ENCODE data around the gene ATG9B.

Gene ATG9B

DNA sequence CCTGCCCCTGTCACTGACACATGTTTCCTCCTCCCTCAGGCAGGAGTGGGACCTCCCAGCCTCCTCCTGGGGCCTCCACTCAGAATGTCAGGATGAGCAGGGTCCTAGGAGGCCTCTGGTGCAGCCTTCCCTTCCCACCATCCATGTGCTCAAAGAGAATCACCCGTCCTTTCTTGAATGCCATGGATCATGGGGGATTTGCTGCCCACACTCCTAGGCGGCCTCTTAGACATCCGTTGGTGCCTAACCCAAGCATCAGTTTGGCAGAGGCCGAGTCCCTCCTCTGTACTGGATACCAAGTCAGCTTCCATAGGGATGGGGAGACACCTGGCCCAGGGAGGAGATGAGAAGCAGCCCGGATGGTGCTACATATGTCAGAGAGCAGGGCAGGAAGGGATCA is 26.5 kb downstream of the ATG9B start:
- no peak for DNase-seq

DNA sequence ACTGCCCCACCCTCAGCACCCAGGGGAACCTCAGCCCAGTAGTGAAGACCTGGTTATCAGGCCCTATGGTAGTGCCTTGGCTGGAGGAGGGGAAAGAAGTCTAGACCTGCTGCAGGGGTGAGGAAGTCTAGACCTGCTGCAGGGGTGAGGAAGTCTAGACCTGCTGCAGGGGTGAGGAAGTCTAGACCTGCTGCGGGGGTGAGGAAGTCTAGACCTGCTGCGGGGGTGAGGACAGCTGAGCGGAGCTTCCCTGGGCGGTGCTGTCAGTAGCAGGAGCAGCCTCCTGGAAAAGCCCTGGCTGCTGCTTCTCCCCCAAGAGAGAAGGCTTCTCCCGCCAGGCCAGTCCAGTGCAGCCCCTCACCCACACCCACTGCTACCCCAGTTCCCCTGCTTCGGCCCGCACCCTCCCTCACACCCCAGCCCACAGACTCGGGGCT is 27.2 kb downstream of the ATG9B start:
- no peak for DNase-seq

DNA sequence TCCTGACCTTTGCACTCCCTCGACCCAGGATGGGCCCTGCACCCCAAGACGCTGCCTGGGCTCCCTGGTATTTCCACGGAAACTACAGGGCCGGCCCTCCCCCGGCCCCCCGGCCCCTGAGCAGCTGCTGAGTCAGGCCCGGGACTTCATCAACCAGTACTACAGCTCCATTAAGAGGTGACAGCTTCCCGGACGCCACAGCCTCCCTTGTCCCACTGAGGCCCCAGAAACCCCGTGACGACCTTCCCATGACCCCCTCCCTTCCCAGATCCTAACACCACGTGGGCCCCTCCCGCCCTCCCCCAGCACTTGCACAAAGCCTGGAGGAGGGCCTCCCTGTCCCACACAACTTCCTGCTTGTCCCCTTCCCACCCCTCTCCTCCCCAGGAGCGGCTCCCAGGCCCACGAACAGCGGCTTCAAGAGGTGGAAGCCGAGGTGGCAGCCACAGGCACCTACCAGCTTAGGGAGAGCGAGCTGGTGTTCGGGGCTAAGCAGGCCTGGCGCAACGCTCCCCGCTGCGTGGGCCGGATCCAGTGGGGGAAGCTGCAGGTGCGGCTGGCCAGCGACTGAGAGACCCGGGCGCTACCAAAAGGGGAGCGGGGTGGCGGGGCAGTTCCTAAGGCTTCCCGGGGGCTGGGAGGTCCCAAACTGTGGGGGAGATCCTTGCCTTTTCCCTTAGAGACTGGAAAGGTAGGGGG is 27.8 kb downstream of the ATG9B start:
- DNase-seq, result no peak

DNA sequence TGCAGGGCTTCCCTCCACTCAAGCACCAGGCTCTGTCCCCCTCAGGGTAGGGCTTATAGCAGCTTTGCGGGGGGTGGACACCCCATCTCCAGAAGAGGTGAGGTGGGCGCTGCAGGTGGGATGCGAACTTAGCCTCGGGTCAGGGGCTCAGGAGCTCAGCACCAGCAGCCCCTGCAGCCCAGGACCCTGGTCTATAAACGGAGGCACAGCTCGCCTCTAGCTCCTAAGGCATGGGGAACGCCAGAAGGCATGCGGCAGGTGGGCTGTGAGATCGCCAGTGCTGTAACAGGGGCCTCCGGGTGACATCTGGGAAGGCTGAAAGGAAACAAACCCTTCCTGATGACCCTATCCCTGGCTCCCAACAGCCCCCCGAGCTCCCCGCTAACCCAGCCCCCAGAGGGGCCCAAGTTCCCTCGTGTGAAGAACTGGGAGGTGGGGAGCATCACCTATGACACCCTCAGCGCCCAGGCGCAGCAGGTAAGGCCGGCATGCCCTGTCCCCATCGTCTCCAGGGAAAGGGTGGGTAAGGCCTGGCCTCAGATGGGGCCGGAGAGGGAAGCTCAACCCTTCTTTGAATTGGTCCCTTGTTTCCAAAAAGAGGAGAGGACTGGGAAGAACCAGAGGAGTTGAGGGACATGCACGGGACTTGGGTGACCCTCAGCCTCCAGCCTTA is 29.3 kb downstream of the ATG9B start:
- no peak for DNase-seq

DNA sequence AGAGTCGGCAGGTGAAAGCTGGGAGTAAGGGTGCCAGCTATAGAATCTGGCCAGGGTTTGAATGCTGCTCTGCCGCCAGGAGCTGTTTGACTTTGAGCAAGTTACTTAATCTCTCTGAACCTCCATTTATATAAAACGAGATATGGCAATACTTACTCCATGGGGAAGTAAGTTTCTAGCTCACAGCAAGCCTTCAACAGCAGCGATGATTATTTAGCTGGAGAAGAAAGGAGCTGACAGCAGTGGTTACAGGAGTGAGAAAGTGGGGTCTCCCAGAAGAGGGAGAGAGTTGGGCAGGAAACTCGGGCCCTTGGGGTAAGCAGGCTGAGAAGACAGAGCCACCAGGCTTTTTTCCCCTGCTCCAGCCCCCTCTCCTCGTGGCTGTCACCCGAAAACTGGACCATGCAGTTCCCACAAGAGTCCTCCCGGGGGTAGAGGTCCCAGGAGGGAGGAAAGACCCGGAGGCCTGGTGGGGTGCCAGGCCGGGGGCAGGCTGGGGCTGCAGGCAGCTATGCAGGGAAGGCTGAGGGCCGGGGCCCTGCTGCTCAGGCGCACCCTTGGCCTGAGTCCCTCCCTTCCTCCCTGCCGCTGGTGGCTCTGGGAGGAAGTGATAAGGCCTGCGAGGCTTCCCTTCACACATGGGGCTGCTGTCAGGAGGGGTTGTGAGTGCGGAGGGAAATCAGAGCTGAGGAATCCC is 30.0 kb downstream of the ATG9B start:
- no peak for DNase-seq

DNA sequence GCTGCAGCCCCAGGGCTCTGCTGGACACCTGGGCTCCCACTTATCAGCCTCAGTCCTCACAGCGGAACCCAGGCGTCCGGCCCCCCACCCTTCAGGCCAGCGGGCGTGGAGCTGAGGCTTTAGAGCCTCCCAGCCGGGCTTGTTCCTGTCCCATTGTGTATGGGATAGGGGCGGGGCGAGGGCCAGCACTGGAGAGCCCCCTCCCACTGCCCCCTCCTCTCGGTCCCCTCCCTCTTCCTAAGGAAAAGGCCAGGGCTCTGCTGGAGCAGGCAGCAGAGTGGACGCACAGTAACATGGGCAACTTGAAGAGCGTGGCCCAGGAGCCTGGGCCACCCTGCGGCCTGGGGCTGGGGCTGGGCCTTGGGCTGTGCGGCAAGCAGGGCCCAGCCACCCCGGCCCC is 30.8 kb downstream of the ATG9B start:
- no peak for DNase-seq

DNA sequence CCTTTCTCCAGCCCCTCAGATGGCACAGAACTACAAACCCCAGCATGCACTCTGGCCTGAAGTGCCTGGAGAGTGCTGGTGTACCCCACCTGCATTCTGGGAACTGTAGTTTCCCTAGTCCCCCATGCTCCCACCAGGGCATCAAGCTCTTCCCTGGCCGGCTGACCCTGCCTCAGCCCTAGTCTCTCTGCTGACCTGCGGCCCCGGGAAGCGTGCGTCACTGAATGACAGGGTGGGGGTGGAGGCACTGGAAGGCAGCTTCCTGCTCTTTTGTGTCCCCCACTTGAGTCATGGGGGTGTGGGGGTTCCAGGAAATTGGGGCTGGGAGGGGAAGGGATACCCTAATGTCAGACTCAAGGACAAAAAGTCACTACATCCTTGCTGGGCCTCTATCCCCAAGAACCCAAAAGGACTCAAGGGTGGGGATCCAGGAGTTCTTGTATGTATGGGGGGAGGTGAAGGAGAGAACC is 31.4 kb downstream of the ATG9B start:
- no peak for DNase-seq

DNA sequence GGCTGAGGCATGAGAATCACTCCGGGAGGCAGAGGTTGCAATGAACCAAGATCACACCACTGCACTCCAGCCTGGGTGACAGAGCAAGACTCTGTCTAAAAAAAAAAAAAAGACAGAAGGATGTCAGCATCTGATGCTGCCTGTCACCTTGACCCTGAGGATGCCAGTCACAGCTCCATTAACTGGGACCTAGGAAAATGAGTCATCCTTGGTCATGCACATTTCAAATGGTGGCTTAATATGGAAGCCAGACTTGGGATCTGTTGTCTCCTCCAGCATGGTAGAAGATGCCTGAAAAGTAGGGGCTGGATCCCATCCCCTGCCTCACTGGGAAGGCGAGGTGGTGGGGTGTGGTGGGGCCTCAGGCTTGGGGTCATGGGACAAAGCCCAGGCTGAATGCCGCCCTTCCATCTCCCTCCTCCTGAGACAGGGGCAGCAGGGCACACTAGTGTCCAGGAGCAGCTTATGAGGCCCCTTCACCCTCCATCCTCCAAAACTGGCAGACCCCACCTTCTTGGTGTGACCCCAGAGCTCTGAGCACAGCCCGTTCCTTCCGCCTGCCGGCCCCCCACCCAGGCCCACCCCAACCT is 32.1 kb downstream of the ATG9B start:
- DNase-seq, result no peak

DNA sequence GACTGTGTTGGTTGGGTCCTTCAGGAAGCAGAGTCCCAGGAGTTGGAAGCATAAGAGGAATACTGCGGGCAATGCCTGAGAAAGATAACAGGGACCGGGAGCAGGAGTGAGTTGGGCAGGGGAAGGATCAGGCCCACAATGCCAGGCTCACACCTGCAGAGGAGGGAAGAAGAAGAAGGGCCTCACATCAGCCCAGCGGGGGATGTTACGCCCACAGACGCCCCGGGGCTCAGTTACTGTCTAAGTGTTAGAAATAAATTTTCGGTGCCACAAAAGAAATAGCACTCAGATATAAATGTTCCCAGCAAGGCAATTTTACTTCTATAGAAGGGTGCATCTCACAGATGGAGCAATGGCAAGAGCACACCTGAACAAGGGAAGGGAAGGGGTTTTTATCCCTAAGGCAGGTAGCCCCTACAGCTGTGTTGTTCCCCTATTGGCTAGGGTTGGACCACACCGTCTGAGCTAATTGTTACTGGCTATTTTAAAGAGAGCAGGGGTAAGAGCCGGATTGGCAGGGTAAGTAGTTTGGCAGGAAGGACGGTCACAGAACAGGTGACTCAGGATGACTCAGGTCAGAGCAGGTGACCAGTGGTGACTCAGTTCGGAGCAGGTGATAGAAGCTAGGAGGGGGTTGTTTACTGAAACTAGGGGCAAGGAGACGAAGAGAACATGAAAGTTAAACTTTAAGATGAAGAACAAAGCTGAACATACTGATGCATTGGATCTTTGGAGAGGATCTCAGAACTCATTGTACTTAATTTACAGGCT is 33.7 kb downstream of the ATG9B start, which contains the start of gene NOS3:
TSS of gene NOS3 (plus strand) at position 602 of the 771 bp plus-strand sequence. CDS start 2,787 bp downstream, outside the sequence.
- no peak for DNase-seq

DNA sequence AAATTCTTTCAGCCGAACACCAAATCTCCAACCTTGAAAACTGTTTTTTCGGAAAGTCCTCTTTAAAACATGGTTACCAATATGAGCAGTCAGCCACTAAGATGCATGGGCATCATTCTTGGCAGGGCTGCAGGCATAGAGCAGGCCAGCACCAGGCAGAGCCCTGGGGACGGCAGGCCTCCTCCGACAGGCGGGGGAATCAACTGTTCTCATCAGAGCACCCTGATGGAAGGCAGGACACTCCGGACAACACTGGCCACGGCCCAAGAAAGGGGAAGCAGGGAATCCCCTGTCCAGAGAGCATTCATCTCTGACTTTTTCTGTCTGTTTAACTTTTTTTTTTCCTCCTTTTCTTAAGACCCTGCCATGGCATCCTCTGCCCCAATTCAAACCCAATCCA is 34.8 kb downstream of the ATG9B start:
- no peak for DNase-seq

DNA sequence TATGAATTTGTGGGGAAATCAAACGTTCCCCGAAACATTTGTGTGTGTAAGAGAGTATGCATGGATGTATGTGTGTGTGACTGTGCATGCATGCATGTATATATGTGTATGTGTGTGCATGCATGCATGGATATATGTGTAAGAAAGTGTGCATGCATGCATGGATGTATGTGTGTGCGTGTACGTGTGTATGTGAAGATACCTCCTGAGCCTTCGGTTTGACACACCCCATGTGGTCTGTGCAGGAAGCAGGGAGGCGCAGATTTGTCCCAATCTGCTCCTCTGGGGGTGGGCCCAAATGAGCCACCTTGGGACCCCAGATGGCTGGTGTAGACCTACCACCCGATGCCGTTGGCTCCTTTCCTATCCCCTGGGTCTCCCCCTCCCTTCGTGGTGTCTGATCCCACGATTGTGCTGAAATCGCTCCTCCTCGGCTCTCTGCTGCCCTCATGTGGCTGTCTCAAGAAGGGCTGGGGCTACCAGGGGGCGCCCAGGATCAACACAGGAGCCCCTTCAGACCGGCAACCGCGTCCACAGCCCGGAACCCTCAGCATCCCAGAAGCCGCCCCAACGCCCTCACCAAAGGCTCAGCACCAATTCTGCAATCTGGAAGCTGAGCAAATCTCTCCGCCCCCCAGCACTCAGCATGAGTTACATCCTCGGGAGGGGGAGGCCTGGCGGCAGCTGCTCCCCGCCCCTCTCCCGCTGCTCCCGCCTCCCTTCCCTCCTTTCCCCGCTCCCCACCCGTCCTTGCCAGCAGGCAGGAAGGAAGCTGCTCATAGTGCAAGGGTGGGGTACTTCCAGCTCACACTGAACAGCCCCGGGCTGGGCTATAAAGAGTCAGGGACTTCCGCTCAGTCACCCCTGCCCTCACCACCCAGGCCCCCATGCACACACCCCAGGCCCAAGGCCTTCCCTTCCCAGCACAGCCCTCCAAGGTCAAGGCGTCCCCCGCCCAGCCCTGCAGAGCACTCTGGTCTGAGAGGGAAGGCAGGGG is 35.8 kb downstream of the ATG9B start:
- DNase-seq, result peak; percentile 44

DNA sequence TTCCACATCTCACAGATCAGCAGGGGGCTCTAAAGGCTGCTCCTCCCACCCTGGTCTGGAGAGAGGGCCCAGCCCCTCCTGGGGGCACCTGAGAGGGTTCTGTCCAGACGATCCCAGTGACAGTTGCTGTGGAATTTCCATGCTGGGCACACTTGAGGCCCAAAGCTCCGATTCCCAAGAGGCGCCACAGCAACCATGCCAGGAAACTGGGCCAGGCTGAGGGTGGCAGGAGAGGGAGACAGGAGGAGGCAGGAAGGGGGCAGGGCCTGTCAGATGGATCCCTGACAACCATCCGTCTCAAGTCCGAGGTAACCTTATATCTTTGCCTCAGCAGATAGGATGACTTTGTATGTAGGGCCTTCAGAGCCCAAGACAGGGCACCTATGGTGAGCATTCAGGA is 37.7 kb downstream of the ATG9B start:
- DNase-seq, result no peak

DNA sequence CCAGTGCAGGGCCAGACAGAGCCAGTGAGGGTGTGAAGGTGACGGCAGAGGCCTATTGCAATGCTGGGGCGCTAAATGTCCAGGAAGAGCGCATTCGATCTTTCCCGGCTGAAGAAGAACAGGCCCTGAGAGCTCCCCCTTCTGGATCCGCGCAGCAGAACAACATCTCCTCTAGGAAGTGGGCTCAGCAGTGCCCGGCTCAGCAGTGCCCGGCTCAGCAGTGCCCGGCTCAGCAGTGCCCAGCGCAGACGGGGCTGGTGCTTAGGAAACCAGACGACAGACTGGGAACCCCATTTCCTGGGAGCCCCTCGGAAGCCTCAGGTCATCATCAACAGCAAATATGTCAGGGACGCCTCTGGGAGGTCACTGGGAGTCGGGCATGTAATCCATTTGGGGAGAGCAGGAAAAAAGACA is 38.2 kb downstream of the ATG9B start:
- DNase-seq, result peak; percentile 47

DNA sequence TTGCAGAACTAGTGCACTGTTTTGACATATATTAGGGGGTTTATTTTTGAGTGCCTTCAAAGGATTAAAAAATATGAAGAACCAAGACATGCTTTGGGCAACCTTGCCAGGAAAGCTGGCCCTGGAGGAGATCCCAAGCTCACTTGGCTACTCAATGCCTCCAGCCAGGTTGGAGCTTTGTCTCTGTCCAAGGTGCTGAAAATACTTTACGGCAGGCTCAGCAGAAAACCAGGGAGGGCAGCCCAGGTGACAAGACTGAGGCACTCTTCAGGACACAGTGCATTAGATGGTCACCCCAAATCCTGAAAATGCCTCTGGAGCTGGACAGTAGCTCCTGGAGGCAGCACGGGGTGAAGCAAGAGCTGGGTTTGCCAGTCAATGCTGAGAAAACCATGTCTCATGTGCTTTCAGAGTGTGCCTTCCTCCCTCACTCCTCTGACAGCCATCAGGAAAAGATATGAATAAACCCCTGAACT is 40.4 kb downstream of the ATG9B start:
- no peak for DNase-seq

DNA sequence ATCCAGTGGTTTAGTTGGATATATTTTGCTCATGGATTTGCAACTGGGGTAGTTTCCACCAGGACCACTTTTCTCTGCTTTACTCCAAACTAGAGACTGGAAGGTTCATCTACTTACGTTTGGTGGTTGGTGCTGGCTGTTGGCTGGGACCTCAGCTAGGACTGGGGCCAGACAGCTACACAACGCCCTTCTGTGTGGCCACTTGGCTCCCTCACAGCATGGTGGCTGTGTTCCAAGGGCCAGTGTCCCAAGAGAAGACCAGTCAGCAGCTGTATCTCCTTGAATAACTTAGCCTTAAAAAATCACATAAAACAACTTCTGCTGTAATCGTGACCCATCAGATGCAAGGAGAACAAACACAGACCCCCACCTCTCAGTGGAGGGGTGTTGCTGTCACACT is 41.9 kb downstream of the ATG9B start:
- no peak for DNase-seq

DNA sequence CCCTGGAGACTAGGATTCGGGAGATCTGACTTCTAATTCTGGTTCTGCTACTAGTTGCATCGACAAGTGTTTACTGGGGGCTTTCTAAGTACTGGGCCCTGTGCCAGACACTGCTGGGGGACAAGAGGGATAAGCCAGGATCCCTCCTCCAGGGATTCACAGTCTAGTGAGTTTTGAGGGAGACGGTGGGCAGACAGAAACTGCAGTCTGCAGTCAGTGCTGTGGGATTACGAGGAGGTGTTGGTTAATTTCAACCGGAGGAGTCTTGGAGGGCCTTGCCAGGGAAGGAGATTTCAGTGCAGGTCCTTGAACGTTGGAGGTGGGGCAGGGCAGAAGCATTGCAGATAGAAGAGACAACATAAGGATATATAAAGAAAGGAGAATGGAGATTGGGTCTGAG is 42.6 kb downstream of the ATG9B start:
- no peak for DNase-seq

DNA sequence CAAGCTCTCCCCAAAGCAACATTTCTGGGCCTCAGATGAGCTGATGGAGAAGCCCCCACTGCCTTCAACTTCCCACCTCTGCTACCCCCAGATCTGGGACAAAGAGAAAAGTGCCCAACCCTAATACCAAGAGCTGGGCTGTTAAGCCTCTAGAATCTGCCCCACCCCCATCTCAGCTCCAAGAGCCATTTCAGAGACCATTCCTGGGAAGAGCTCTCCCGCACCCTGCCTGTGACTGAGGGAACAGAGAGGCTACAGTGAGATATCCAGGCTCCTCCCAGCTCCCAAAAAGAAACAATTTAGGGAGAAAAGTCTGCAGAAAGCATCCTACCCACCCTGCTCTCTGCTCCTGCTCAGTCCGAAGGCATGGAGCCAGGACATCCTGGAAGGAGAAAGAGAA is 43.6 kb downstream of the ATG9B start:
- no peak for DNase-seq

DNA sequence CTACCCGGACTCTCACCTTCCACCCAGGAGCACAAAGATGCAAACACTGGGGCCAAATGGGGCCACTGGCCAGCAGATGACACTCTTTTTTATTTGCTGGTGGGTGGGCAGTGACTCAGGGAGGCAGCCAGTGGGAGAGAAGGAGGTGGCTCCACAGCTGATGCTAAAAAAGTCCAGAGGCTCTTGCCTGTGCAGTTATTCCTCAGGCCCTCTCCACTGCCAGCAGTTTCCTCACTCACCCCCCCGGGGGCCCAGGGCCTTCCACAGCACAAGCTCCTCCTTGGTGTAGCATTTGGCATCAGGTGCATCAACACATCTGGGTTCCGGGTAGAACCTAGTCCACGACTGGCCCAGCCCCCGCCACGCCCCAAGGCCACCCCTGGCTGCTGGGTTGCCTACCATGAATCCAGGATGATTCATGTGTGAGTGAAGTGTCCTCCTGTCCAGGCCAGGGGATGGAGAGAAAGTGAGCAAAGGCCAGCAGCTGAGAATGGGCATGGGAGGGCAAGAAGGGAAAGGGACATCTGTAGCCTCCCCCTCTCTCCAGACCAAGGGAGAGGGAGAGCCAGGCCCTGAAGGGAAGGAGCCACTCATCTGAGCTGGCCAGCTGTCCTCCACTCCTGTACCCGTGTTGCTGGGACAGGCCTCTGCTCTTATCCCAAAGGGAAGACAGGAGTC is 44.4 kb downstream of the ATG9B start:
- no peak for DNase-seq

DNA sequence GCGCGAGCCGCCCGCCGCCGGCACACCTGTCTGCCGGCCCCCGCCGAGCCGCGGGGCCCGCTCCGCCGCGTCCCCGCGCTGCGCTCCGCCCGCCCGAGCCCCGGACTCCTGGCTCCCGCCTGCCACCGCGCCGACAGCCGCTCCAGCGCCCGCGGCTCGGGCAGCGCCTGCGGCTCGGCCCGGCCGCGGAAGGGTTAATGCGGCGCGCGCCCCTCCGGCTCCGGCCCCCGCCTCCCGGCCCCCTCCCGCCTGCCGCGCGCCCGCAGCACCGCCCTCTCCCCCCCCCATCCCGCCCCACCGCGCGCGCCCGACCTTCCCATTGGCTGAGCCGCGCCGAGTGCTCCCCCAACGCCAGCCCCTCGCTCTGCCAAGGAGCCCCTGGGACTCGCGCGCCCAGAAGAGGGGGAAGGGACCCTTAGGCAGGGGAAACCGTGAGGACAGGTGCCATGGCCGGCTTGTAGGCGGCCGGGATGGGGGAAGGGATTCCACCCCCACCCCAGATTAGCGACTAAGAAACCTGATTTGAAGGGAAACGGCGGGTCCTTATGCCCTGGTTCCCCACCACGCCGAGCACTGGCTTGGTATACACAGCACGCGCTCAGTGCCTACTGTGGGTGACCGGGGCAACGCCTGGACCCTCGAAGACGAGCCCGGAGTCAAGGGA is 46.0 kb downstream of the ATG9B start, which contains the start of gene KCNH2:
TSS of gene KCNH2 (minus strand) at position 196 of the 664 bp plus-strand sequence. CDS start 408 bp downstream, outside the sequence.
- DNase-seq, result peak; percentile 34

Measured in NCI-H2029 treated with DMSO at 0.1 percent for 48 hours (cell line).